ENCODE data around the gene ECM2.
"Not testable (repeated sequence)": the region's sequence is repeated elsewhere in the genome, so short reads cannot be mapped to it uniquely, and the experiment has no call there.

Gene ECM2

GRCh38 chr9:92535940-92536850 is at the start of gene ECM2:
ECM2 (minus strand) TSS chr9:92535990; CDS start chr9:92522866, 13,124 bp downstream.
- DNase-seq (ENCODE audit: low spot score), result peak; percentile 60

GRCh38 chr9:92576175-92576574 is 40.4 kb upstream of the ECM2 start:
- DNase-seq (ENCODE audit: low spot score), result no peak

GRCh38 chr9:92573612-92574011 is 37.8 kb upstream of the ECM2 start:
- not testable (repeated sequence) for DNase-seq (ENCODE audit: low spot score)

- not testable (repeated sequence) for DNase-seq (ENCODE audit: low spot score)
Measured at GRCh38 chr9:92571871-92572270, 36.1 kb upstream of the ECM2 start.

- peak; percentile 44 for DNase-seq (ENCODE audit: low spot score)
Measured at GRCh38 chr9:92564982-92565381, 29.2 kb upstream of the ECM2 start.

- DNase-seq (ENCODE audit: low spot score), result peak; percentile 35
Measured at GRCh38 chr9:92564504-92564903, 28.7 kb upstream of the ECM2 start.

GRCh38 chr9:92563116-92564100 is 27.6 kb upstream of the ECM2 start:
- DNase-seq (ENCODE audit: low spot score), result no peak

GRCh38 chr9:92562461-92562967 is 26.7 kb upstream of the ECM2 start:
- peak; percentile 49 for DNase-seq (ENCODE audit: low spot score)

- DNase-seq (ENCODE audit: low spot score), result peak; percentile 22
Measured at GRCh38 chr9:92561374-92562330, 25.9 kb upstream of the ECM2 start.

- no peak for DNase-seq (ENCODE audit: low spot score)
Measured at GRCh38 chr9:92558612-92559374, 23.0 kb upstream of the ECM2 start.

GRCh38 chr9:92550765-92551164 is 15.0 kb upstream of the ECM2 start:
- DNase-seq (ENCODE audit: low spot score), result no peak

- DNase-seq (ENCODE audit: low spot score), result no peak
Measured at GRCh38 chr9:92547356-92547755, 11.6 kb upstream of the ECM2 start.

GRCh38 chr9:92545002-92545510 is 9.3 kb upstream of the ECM2 start:
- DNase-seq (ENCODE audit: low spot score), result no peak

GRCh38 chr9:92543972-92544371 is 8.2 kb upstream of the ECM2 start:
- DNase-seq (ENCODE audit: low spot score), result no peak

GRCh38 chr9:92538541-92538940 is 2.8 kb upstream of the ECM2 start:
- peak; percentile 83 for DNase-seq (ENCODE audit: low spot score)

GRCh38 chr9:92534674-92535073 is 1.1 kb downstream of the ECM2 start:
- no peak for DNase-seq (ENCODE audit: low spot score)

- DNase-seq (ENCODE audit: low spot score), result no peak
Measured at GRCh38 chr9:92534204-92534603, 1.6 kb downstream of the ECM2 start.

GRCh38 chr9:92530893-92531292 is 4.9 kb downstream of the ECM2 start:
- DNase-seq (ENCODE audit: low spot score), result no peak

GRCh38 chr9:92529124-92529523 is 6.7 kb downstream of the ECM2 start:
- no peak for DNase-seq (ENCODE audit: low spot score)

GRCh38 chr9:92528522-92528849 is 7.3 kb downstream of the ECM2 start:
- no peak for DNase-seq (ENCODE audit: low spot score)

All from AG20443 (cell line).